Caco-2 (cell line): ENCODE data around the gene PNMA8C. TPM values are rescaled to one million over a fixed set of nuclear protein-coding genes. Genes with fewer than 3 reads are reported as not detected.

ENCODE experiments used
- BruUV-seq: library from RNA; stranded (reverse); fragments of 400-500 nt; replicated peaks from 2 replicates; lab custom pipeline; 2021; lab: Mats Ljungman, UMichigan
- CTCF ChIA-PET: fragments of 300-600 bp; sonication (Branson Sonifier 250); formaldehyde crosslinking; loops from one replicate; lab custom pipeline; 2022; ENCODE audit warnings: antibody characterized with exemption; lab: Charles Lee
- POLR2A ChIA-PET: fragments of 300-600 bp; sonication (Branson Sonifier 250); formaldehyde crosslinking; loops from one replicate; lab custom pipeline; 2022; ENCODE audit warnings: antibody characterized with exemption; lab: Charles Lee
- DNase-seq, 2 experiments: peaks; one replicate each; pipeline versions ENCODE4 v3.0.0 to v3.0.0-alpha.2; 2020 to 2022
- H3K27me3 ChIP-seq: replicated peaks from 2 replicates; pipeline ENCODE4 v1.6.0; 2011; ENCODE audit warnings: low read length; ENCODE audit not compliant: control insufficient read depth, insufficient read depth
- H3K36me3 ChIP-seq: 2 replicates; pipeline ENCODE4 v1.5.1; 2011; ENCODE audit warnings: low read length; ENCODE audit not compliant: control insufficient read depth, insufficient read depth
- H3K4me1 ChIP-seq: fragments of 250-450 bp; sonication (Bioruptor Pico); 2 replicates; pipeline ENCODE4 v1.5.1; 2020; ENCODE audit warnings: mild to moderate bottlenecking
- H3K4me3 ChIP-seq: 2 replicates; pipeline ENCODE4 v1.5.1; 2011; ENCODE audit warnings: low read depth, mild to moderate bottlenecking, control low read depth, low read length
- H3K9me3 ChIP-seq: fragments of 250-450 bp; sonication (Bioruptor Pico); 2 replicates; pipeline ENCODE4 v1.5.1; 2020; ENCODE audit warnings: mild to moderate bottlenecking, moderate library complexity
- H3K27ac Mint-ChIP-seq: one replicate; pipeline ENCODE4 v1.8.0; 2022; ENCODE audit warnings: mixed read lengths; ENCODE audit not compliant: unreplicated experiment
- H3K27me3 Mint-ChIP-seq: one replicate; pipeline ENCODE4 v1.8.0; 2022; ENCODE audit warnings: mixed read lengths; ENCODE audit not compliant: insufficient read depth, unreplicated experiment
- H3K36me3 Mint-ChIP-seq: one replicate; pipeline ENCODE4 v1.8.0; 2022; ENCODE audit warnings: mild to moderate bottlenecking, mixed read lengths; ENCODE audit not compliant: insufficient read depth, unreplicated experiment
- H3K4me1 Mint-ChIP-seq: one replicate; pipeline ENCODE4 v1.8.0; 2022; ENCODE audit warnings: low read depth, mixed read lengths; ENCODE audit not compliant: unreplicated experiment
- H3K4me3 Mint-ChIP-seq: one replicate; pipeline ENCODE4 v1.8.0; 2022; ENCODE audit warnings: mild to moderate bottlenecking, moderate library complexity, mixed read lengths; ENCODE audit not compliant: unreplicated experiment
- H3K9me3 Mint-ChIP-seq: one replicate; pipeline ENCODE4 v1.8.0; 2022; ENCODE audit warnings: mixed read lengths; ENCODE audit not compliant: unreplicated experiment
- CTCF ChIP-seq, 2 experiments: fragments of 200-600 bp in 1 of 2; IDR thresholded peaks; 1 replicate in 1 of 2; 2 replicates in 1 of 2; pipeline versions ENCODE4 v1.5.1 to v1.8.0; 2011 to 2022; ENCODE audit warnings: antibody characterized with exemption in 1 of 2, control low read depth in 1 of 2, inconsistent platforms in 1 of 2, low read depth in 1 of 2, low read length in 1 of 2, mild to moderate bottlenecking in 1 of 2, moderate library complexity in 1 of 2; ENCODE audit not compliant: insufficient read depth in 1 of 2, severe bottlenecking in 1 of 2, unreplicated experiment in 1 of 2
- intact Hi-C: fragments of 100-400 bp; cut with micrococcal nuclease; formaldehyde crosslinking; loops from one replicate; pipeline ENCODE4 v1.10.0; 2022; ENCODE audit not compliant: unreplicated experiment
- total RNA-seq: library from RNA; stranded (reverse); gene quantifications from 2 replicates; pipeline ENCODE4 v1.2.3, GENCODE V29; 2022

Gene PNMA8C
- total RNA-seq, 1 experiment from 2014 or later, result not detected

- Histone ChIP-seq H3K4me1 (no peaks in the 10 kb centered on the region), H3K27me3 (no peaks in the 10 kb centered on the region), H3K36me3 (no peaks in the 10 kb centered on the region), H3K9me3 (peaks cover 13% of the 10 kb centered on the region), H3K4me3 (no peak overlapping the region)
- Mint-ChIP-seq H3K27me3 (peaks cover 5% of the 10 kb centered on the region), H3K27ac (no peak overlapping the region), H3K36me3 (no peaks in the 10 kb centered on the region), H3K9me3 (peaks cover 11% of the 10 kb centered on the region), H3K4me1 (no peaks in the 10 kb centered on the region), H3K4me3 (no peak overlapping the region)
- ChIA-PET POLR2A (no interaction called here), CTCF (no interaction called here)
- DNase-seq, result no peak
- intact Hi-C loops, result no loop called here
- no peak for TF ChIP-seq CTCF (IDR thresholded peaks at IDR 0.05; ENCODE audit: insufficient read depth in 1 of 2, low read depth in 1 of 2, low read length in 1 of 2, severe bottlenecking in 1 of 2, unreplicated experiment in 1 of 2)
- BruUV-seq, result no TSS peak
Measured at GRCh38 chr19:46450737-46451136, 22.0 kb upstream of the PNMA8C start.

DNA sequence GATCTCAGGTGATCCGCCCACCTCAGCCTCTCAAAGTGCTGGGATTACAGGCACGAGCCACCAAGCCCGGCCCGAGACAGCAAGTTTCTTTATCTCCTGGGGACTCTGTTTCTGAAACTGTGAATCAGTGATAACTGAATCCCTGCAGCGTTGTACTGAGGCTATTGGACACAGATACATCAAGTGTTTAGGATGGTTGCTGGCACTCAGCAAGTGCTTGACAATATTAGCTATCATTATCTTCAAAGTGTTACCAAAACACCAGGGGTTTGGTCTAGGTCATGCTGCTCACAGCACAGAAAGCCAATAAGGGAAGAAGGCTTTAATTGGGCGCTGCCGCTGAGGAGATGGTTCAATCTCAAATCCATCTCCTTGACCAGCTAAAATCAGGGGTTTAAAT is 20.5 kb upstream of the PNMA8C start:
- no peaks in the 10 kb centered on the region for H3K4me1 Mint-ChIP-seq
- no peak overlapping the region for H3K27ac Mint-ChIP-seq
- intact Hi-C loops, result no loop called here
- ChIA-PET POLR2A (no interaction called here), CTCF (no interaction called here)
- Histone ChIP-seq H3K27me3 (no peaks in the 10 kb centered on the region), H3K36me3 (no peaks in the 10 kb centered on the region), H3K4me3 (no peak overlapping the region), H3K9me3 (peaks cover 13% of the 10 kb centered on the region), H3K4me1 (no peaks in the 10 kb centered on the region)
- no TSS peak for BruUV-seq
- peaks cover 11% of the 10 kb centered on the region for H3K9me3 Mint-ChIP-seq
- no peak overlapping the region for H3K4me3 Mint-ChIP-seq
- no peaks in the 10 kb centered on the region for H3K36me3 Mint-ChIP-seq
- peaks cover 3% of the 10 kb centered on the region for H3K27me3 Mint-ChIP-seq
- no peak for DNase-seq
- TF ChIP-seq CTCF (IDR thresholded peaks at IDR 0.05; ENCODE audit: insufficient read depth in 1 of 2, low read depth in 1 of 2, low read length in 1 of 2, severe bottlenecking in 1 of 2, unreplicated experiment in 1 of 2), result no peak

DNA sequence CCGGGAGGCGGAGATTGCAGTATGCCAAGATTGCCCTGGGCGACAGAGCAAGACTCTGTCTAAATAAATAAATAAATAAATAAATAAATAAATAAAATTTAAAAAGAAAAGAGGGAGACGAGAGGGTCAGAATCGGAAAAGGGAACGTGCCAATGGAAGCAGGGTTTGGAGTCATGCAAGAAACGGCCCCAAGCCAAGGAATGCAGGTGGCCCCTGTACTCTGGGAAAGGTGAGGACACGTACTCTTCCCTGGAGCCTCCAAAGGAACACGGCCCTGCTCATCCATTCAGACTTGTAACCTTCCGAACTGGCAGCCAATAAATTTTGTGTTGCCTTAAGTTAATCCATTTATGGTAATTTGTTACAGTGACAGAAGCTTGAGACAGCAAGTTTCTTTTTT is 19.9 kb upstream of the PNMA8C start:
- POLR2A ChIA-PET, result no interaction called here
- H3K27ac Mint-ChIP-seq, result no peak overlapping the region
- Histone ChIP-seq H3K4me3 (no peak overlapping the region), H3K36me3 (no peaks in the 10 kb centered on the region), H3K4me1 (no peaks in the 10 kb centered on the region), H3K9me3 (peaks cover 13% of the 10 kb centered on the region), H3K27me3 (no peaks in the 10 kb centered on the region)
- peaks cover 11% of the 10 kb centered on the region for H3K9me3 Mint-ChIP-seq
- H3K4me3 Mint-ChIP-seq, result no peak overlapping the region
- no TSS peak for BruUV-seq
- CTCF ChIA-PET, result no interaction called here
- no peak for DNase-seq
- no peaks in the 10 kb centered on the region for H3K4me1 Mint-ChIP-seq
- intact Hi-C loops, result no loop called here
- no peak for TF ChIP-seq CTCF (IDR thresholded peaks at IDR 0.05; ENCODE audit: insufficient read depth in 1 of 2, low read depth in 1 of 2, low read length in 1 of 2, severe bottlenecking in 1 of 2, unreplicated experiment in 1 of 2)
- H3K36me3 Mint-ChIP-seq, result no peaks in the 10 kb centered on the region
- peaks cover 3% of the 10 kb centered on the region for H3K27me3 Mint-ChIP-seq
